ENCODE measurements around the gene SCAPER. TPM values are rescaled to one million over a fixed set of nuclear protein-coding genes. Genes with fewer than 3 reads are reported as not detected.

Gene SCAPER
- total and polyA plus RNA-seq, 10 donors: 3.9 to 53.3 (median 34.0) TPM

GRCh38 chr15:76380249-76380648 lies 524.9 kb downstream of the SCAPER start:
- TF ChIP-seq CTCF (IDR thresholded peaks at IDR 0.05 in 8 of 11, conservative IDR thresholded peaks at IDR 0.05 in 3 of 11): no peak
- no peak for TF ChIP-seq POLR2A (IDR thresholded peaks at IDR 0.05)
- TF ChIP-seq POLR2AphosphoS5 (IDR thresholded peaks at IDR 0.05): no peak
- 75 to 100% (median 90%) methylated on average over 1 of the region's 1 CpG for whole genome bisulfite sequencing, 5 donors
- H3K36me3 ChIP-seq: peaks cover 0 to 34% (median 3%) of the 10 kb centered on the region in 6 donors
- DNase-seq: no peak
- no peak overlapping the region for H3K4me3 ChIP-seq
- H3K4me1 ChIP-seq: peaks cover 0 to 4% (median 0%) of the 10 kb centered on the region in 6 donors
- no peaks in the 10 kb centered on the region for H3K9me3 ChIP-seq
- no peaks in the 10 kb centered on the region for H3K27me3 ChIP-seq (replicated peaks in 1 of 7)
- intact Hi-C loops (cut with DNase I; ENCODE audit: low total_unique reads): no loop called here
- H3K27ac ChIP-seq: no peak overlapping the region

- Histone ChIP-seq H3K36me3 (peaks cover 0 to 44% (median 6%) of the 10 kb centered on the region in 6 donors), H3K4me1 (peaks cover 0 to 4% (median 0%) of the 10 kb centered on the region in 6 donors), H3K27me3 (replicated peaks in 1 of 7) (no peaks in the 10 kb centered on the region), H3K9me3 (no peaks in the 10 kb centered on the region), H3K27ac (no peak overlapping the region), H3K4me3 (no peak overlapping the region)
- 91 to 100% (median 95%) methylated on average over 1 of the region's 1 CpG for WGBS, 5 donors
- TF ChIP-seq CTCF (IDR thresholded peaks at IDR 0.05 in 8 of 11, conservative IDR thresholded peaks at IDR 0.05 in 3 of 11): no peak
- TF ChIP-seq POLR2A (IDR thresholded peaks at IDR 0.05): no peak
- no peak for TF ChIP-seq POLR2AphosphoS5 (IDR thresholded peaks at IDR 0.05)
- no peak for DNase-seq
- intact Hi-C loops (cut with DNase I; ENCODE audit: low total_unique reads): no loop called here
These were observed 526.4 kb downstream of the SCAPER start for GRCh38 chr15:76378691-76379090.

GRCh38 chr15:76377751-76378150 lies 527.4 kb downstream of the SCAPER start:
- intact Hi-C loops (cut with DNase I; ENCODE audit: low total_unique reads): no loop called here
- TF ChIP-seq POLR2AphosphoS5 (IDR thresholded peaks at IDR 0.05): no peak
- TF ChIP-seq CTCF (IDR thresholded peaks at IDR 0.05 in 8 of 11, conservative IDR thresholded peaks at IDR 0.05 in 3 of 11): no peak
- TF ChIP-seq POLR2A (IDR thresholded peaks at IDR 0.05): no peak
- DNase-seq: no peak
- Histone ChIP-seq H3K27ac (no peak overlapping the region), H3K4me1 (peaks cover 0 to 4% (median 0%) of the 10 kb centered on the region in 6 donors), H3K9me3 (no peaks in the 10 kb centered on the region), H3K36me3 (peaks cover 0 to 53% (median 10%) of the 10 kb centered on the region in 6 donors), H3K27me3 (replicated peaks in 1 of 7) (no peaks in the 10 kb centered on the region), H3K4me3 (no peak overlapping the region)

GRCh38 chr15:76377217-76377616 lies 527.9 kb downstream of the SCAPER start:
- intact Hi-C loops (cut with DNase I; ENCODE audit: low total_unique reads): no loop called here
- no peak for TF ChIP-seq POLR2AphosphoS5 (IDR thresholded peaks at IDR 0.05)
- no peak for TF ChIP-seq POLR2A (IDR thresholded peaks at IDR 0.05)
- TF ChIP-seq CTCF (IDR thresholded peaks at IDR 0.05 in 8 of 11, conservative IDR thresholded peaks at IDR 0.05 in 3 of 11): no peak

More at GRCh38 chr15:76377217-76377616, 527.9 kb downstream of the SCAPER start:
- Histone ChIP-seq H3K9me3 (no peaks in the 10 kb centered on the region), H3K4me3 (no peak overlapping the region), H3K27me3 (replicated peaks in 1 of 7) (no peaks in the 10 kb centered on the region), H3K36me3 (peaks cover 0 to 59% (median 10%) of the 10 kb centered on the region in 6 donors), H3K4me1 (peaks cover 0 to 4% (median 0%) of the 10 kb centered on the region in 6 donors), H3K27ac (no peak overlapping the region)
- WGBS, 5 donors: 69 to 85% (median 78%) methylated on average over 2 of the region's 2 CpGs
- DNase-seq: no peak
